PC-9 (cell line): ENCODE measurements around the gene TRIM61. TPM values are rescaled to one million over a fixed set of nuclear protein-coding genes. Genes with fewer than 3 reads are reported as not detected.
A peak's percentile ranks its signal among the peaks of the same experiment; 100 is the strongest.
"Not testable (repeated sequence)": the region's sequence is repeated elsewhere in the genome, so short reads cannot be mapped to it uniquely, and the experiment has no call there.

Source experiments
- BruUV-seq: library from RNA; stranded (reverse); fragments of 400-500 nt; replicated peaks from 2 replicates; lab custom pipeline; 2021; lab: Mats Ljungman, UMichigan
- CTCF ChIA-PET: fragments of 300-600 bp; sonication (Branson Sonifier 250); formaldehyde crosslinking; loops from one replicate; lab custom pipeline; 2022; ENCODE audit warnings: antibody characterized with exemption; lab: Charles Lee
- POLR2A ChIA-PET: fragments of 300-600 bp; sonication (Branson Sonifier 250); formaldehyde crosslinking; loops from one replicate; lab custom pipeline; 2022; ENCODE audit warnings: antibody characterized with exemption; ENCODE audit not compliant: unreplicated experiment; lab: Charles Lee
- DNase-seq, 2 experiments: peaks; one replicate each; pipeline versions ENCODE4 v3.0.0 to v3.0.0-alpha.2; 2015 to 2022; ENCODE audit warnings: mixed read lengths in 1 of 2
- H2AFZ ChIP-seq: fragments of 200-600 bp; sonication (generic); 2 replicates; pipeline ENCODE4 v1.8.1; 2017; ENCODE audit warnings: antibody characterized with exemption
- H3F3A ChIP-seq: fragments of 200-600 bp; sonication (generic); 2 replicates; pipeline ENCODE4 v1.8.1; 2017; ENCODE audit warnings: antibody characterized with exemption, mild to moderate bottlenecking, low read depth; ENCODE audit not compliant: insufficient read depth
- H3K27ac ChIP-seq: fragments of 200-600 bp; sonication (generic); 2 replicates; pipeline ENCODE4 v1.6.1; 2016; ENCODE audit warnings: mixed run types
- H3K27me3 ChIP-seq: fragments of 200-600 bp; sonication (generic); 2 replicates; pipeline ENCODE4 v1.6.1; 2016; ENCODE audit warnings: low read depth, mixed run types; ENCODE audit not compliant: insufficient read depth
- H3K36me3 ChIP-seq: fragments of 200-600 bp; sonication (generic); 2 replicates; pipeline ENCODE4 v1.6.1; 2016; ENCODE audit warnings: low read depth, mixed run types
- H3K4me1 ChIP-seq: fragments of 200-600 bp; sonication (generic); replicated peaks from 2 replicates; pipeline ENCODE4 v1.6.1; 2016; ENCODE audit warnings: mixed run types; ENCODE audit not compliant: insufficient read depth
- H3K4me2 ChIP-seq: fragments of 200-600 bp; sonication (generic); 2 replicates; pipeline ENCODE4 v1.6.1; 2017; ENCODE audit warnings: mixed run types
- H3K4me3 ChIP-seq: fragments of 200-600 bp; sonication (generic); 2 replicates; pipeline ENCODE4 v1.6.1; 2016; ENCODE audit warnings: mixed run types
- H3K79me2 ChIP-seq: fragments of 200-600 bp; sonication (generic); 2 replicates; pipeline ENCODE4 v1.6.1; 2017; ENCODE audit warnings: low read depth, mixed run types
- H3K9me2 ChIP-seq: fragments of 200-600 bp; sonication (generic); 2 replicates; pipeline ENCODE4 v1.8.1; 2017; ENCODE audit warnings: mild to moderate bottlenecking; ENCODE audit not compliant: insufficient read depth
- H3K9me3 ChIP-seq: fragments of 200-600 bp; sonication (generic); 2 replicates; pipeline ENCODE4 v1.8.1; 2016; ENCODE audit warnings: low read depth; ENCODE audit not compliant: insufficient read depth
- H4K20me1 ChIP-seq: fragments of 200-600 bp; sonication (generic); 2 replicates; pipeline ENCODE4 v1.8.1; 2017; ENCODE audit not compliant: insufficient read depth
- EZH2 ChIP-seq: fragments of 200-600 bp; sonication (generic); IDR thresholded peaks from 2 replicates; pipeline ENCODE4 v1.8.0; 2017; ENCODE audit warnings: antibody characterized with exemption, low read depth
- intact Hi-C: fragments of 100-400 bp; cut with micrococcal nuclease; formaldehyde crosslinking; loops from one replicate; pipeline ENCODE4 v1.10.0; 2022; ENCODE audit not compliant: unreplicated experiment
- total RNA-seq: library from RNA; stranded (reverse); gene quantifications from 2 replicates; pipeline ENCODE4 v1.2.3, GENCODE V29; 2021
- TF ChIP-seq, protein P1 (sequence below): fragments of 200-600 bp; sonication (generic); conservative IDR thresholded peaks from 2 replicates; pipeline ENCODE4 v1.6.1; 2017; ENCODE audit warnings: mixed run types, antibody characterized with exemption, mild to moderate bottlenecking, moderate library complexity

Gene TRIM61
- total RNA-seq, 1 experiment from 2014 or later, result 0.61 TPM

DNA sequence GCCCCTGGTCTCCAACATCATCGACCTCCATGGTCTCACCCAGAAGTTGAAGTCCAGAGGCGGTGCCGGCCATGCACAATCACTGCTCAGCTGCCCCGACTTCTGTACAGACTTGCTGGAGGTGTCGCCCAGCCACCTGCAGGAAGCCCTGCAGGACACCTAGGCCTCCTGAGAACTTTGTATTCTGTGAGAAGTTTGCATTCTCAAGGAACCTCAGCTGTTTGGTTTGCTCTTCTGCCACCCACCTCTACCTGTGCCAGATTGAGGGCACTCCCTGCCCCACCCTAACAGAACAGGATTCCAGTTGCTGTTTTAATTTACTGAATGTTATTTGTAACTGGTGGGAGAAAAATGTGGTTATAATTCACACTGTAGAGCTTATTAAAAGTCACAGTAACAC, 46.8 kb downstream of the TRIM61 start:
- no peaks in the 10 kb centered on the region for H3K79me2 ChIP-seq
- intact Hi-C loops, result no loop called here
- H3K27ac ChIP-seq, result no peak overlapping the region
- no peaks in the 10 kb centered on the region for H3K9me2 ChIP-seq
- no peak for DNase-seq
- no peaks in the 10 kb centered on the region for H3K9me3 ChIP-seq
- POLR2A ChIA-PET, result no interaction called here
- H3K4me2 ChIP-seq, result no peak overlapping the region
- CTCF ChIA-PET, result no interaction called here
- BruUV-seq, result no TSS peak
- no peaks in the 10 kb centered on the region for H3K27me3 ChIP-seq
- H3K4me3 ChIP-seq, result no peak overlapping the region
- H2AFZ ChIP-seq, result no peak overlapping the region
- TF ChIP-seq EZH2, result no peak
- TF ChIP-seq, protein P1, sequence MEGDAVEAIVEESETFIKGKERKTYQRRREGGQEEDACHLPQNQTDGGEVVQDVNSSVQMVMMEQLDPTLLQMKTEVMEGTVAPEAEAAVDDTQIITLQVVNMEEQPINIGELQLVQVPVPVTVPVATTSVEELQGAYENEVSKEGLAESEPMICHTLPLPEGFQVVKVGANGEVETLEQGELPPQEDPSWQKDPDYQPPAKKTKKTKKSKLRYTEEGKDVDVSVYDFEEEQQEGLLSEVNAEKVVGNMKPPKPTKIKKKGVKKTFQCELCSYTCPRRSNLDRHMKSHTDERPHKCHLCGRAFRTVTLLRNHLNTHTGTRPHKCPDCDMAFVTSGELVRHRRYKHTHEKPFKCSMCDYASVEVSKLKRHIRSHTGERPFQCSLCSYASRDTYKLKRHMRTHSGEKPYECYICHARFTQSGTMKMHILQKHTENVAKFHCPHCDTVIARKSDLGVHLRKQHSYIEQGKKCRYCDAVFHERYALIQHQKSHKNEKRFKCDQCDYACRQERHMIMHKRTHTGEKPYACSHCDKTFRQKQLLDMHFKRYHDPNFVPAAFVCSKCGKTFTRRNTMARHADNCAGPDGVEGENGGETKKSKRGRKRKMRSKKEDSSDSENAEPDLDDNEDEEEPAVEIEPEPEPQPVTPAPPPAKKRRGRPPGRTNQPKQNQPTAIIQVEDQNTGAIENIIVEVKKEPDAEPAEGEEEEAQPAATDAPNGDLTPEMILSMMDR, result no peak
- no peaks in the 10 kb centered on the region for H3K4me1 ChIP-seq
- no peaks in the 10 kb centered on the region for H3K36me3 ChIP-seq
- no peaks in the 10 kb centered on the region for H4K20me1 ChIP-seq
- H3F3A ChIP-seq, result no peaks in the 10 kb centered on the region

DNA sequence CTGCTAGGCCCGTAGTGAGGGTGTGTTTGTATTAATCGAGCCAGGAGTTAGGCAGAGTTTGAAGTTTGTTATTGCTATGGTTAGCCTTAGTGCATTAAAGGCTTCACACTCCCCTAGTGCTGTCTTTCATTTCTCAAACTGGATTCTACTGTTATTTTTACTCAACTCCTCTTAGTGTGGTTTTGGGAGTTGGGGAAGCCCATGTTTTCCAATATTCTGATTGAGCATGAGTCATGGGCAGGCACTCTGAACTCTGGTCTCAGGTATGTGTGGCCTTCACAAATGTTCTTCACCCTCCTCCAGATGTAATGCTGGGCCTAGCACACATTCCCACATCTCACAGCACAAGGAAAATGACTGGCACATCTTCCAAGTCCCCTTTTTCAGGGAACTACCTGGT, 50.4 kb downstream of the TRIM61 start:
- POLR2A ChIA-PET, intact Hi-C loops: not testable (repeated sequence)

DNA sequence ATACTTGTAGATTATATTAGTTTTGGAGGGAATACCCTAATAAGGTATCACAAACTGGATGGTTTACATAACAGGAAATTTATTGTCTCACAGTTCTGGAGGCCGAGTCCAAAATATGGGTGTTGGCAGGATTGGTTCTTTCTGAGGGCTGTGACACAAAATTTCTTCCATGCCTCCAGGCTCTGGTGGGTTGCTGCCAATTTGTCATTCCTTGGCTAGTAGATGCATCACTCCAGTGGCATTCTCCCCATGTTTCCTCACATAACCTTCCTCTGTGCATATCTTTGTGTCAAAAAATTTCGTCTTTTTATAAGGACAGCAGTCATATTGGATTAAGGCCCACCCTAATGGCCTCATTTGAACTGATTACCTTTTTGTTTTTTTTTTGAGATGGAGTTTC, 51.2 kb downstream of the TRIM61 start:
- ChIA-PET CTCF (no interaction called here), POLR2A (no interaction called here)
- Histone ChIP-seq H3K4me2 (no peak overlapping the region), H3K36me3 (no peaks in the 10 kb centered on the region), H3K4me3 (no peak overlapping the region), H3K4me1 (no peaks in the 10 kb centered on the region), H2AFZ (no peak overlapping the region), H3K79me2 (no peaks in the 10 kb centered on the region), H3K27ac (no peak overlapping the region), H3K9me2 (no peaks in the 10 kb centered on the region), H3K9me3 (no peaks in the 10 kb centered on the region), H3F3A (no peaks in the 10 kb centered on the region), H3K27me3 (no peaks in the 10 kb centered on the region), H4K20me1 (no peaks in the 10 kb centered on the region)
- TF ChIP-seq, protein P1, result no peak
- no peak for TF ChIP-seq EZH2
- intact Hi-C loops, result no loop called here
- no TSS peak for BruUV-seq
- peak in 1 of 2 experiments; percentile 46 for DNase-seq

More for the DNA sequence above, 50.4 kb downstream of the TRIM61 start:
- H3K4me3 ChIP-seq, H3K9me3 ChIP-seq, H3K27me3 ChIP-seq, H3K9me2 ChIP-seq, H3K27ac ChIP-seq, H3K4me1 ChIP-seq, CTCF ChIA-PET, BruUV-seq, H4K20me1 ChIP-seq, H3K79me2 ChIP-seq, H3F3A ChIP-seq, DNase-seq, H3K4me2 ChIP-seq, H2AFZ ChIP-seq, H3K36me3 ChIP-seq: not testable (repeated sequence)

DNA sequence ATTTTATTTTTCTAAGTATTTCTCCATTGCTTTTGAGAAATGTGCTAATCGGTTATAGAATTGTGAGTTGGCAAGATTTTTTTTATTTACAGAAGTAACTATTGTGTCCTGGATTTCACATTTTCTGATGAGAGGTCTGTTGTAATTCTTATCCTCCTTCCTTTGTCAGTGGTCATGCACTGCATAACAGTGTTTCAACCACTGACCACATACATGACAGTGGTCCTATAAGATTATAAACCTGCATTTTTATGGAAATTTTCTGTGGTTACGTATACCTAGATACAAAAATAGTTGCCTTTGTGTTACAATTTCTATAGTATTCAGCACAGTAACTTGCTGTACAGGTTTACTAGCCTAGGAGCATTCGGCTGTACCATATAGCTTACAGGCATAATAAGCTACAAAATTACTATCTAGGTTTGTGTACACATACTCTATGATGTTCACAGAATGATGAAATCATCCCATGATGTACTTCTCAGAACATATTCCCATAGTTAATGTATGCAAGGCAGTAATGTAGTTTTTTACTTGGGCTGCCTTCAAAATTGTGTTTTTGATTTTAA, 52.7 kb downstream of the TRIM61 start:
- CTCF ChIA-PET, result no interaction called here
- no peak for TF ChIP-seq EZH2
- TF ChIP-seq, protein P1, result no peak

More for the DNA sequence above, 52.7 kb downstream of the TRIM61 start:
- Histone ChIP-seq H3K9me3 (no peaks in the 10 kb centered on the region), H3K9me2 (no peaks in the 10 kb centered on the region), H3K27me3 (no peaks in the 10 kb centered on the region), H4K20me1 (no peaks in the 10 kb centered on the region), H3K36me3 (no peaks in the 10 kb centered on the region), H3K27ac (no peak overlapping the region), H3K79me2 (no peaks in the 10 kb centered on the region), H3K4me3 (no peak overlapping the region), H3K4me2 (no peak overlapping the region), H3F3A (no peaks in the 10 kb centered on the region), H2AFZ (no peak overlapping the region), H3K4me1 (no peaks in the 10 kb centered on the region)
- intact Hi-C loops, result no loop called here
- POLR2A ChIA-PET, result no interaction called here
- no peak for DNase-seq
- no TSS peak for BruUV-seq
